GM21529 (cell line): ENCODE results near the gene SCAMP2.

Source experiments
- ATAC-seq: cut with Tn5 transposase; IDR thresholded peaks from one replicate; pipeline ENCODE4 v1.9.1; 2021; ENCODE audit not compliant: unreplicated experiment

The SCAMP2 gene

GRCh38 chr15:74839526-74840395 lies 33.4 kb downstream of the SCAMP2 start:
- no peak for ATAC-seq

- no peak for ATAC-seq
Measured at GRCh38 chr15:74838746-74839525, 34.2 kb downstream of the SCAMP2 start.

- no peak for ATAC-seq
Measured at GRCh38 chr15:74838137-74838516, 35.0 kb downstream of the SCAMP2 start.

GRCh38 chr15:74837482-74838136 lies 35.6 kb downstream of the SCAMP2 start:
- no peak for ATAC-seq

GRCh38 chr15:74836846-74837245 lies 36.3 kb downstream of the SCAMP2 start:
- no peak for ATAC-seq

GRCh38 chr15:74835312-74835823 lies 37.8 kb downstream of the SCAMP2 start:
- no peak for ATAC-seq

- ATAC-seq, result no peak
Measured at GRCh38 chr15:74833376-74834107, 39.6 kb downstream of the SCAMP2 start.

- no peak for ATAC-seq
Measured at GRCh38 chr15:74832826-74833225, 40.3 kb downstream of the SCAMP2 start.

- ATAC-seq, result no peak
Measured at GRCh38 chr15:74831813-74832495, 41.2 kb downstream of the SCAMP2 start.

GRCh38 chr15:74830868-74831267 lies 42.3 kb downstream of the SCAMP2 start:
- no peak for ATAC-seq

- no peak for ATAC-seq
Measured at GRCh38 chr15:74829991-74830390, 43.2 kb downstream of the SCAMP2 start.

GRCh38 chr15:74829486-74829885 lies 43.7 kb downstream of the SCAMP2 start:
- ATAC-seq, result no peak

- no peak for ATAC-seq
Measured at GRCh38 chr15:74828835-74829234, 44.3 kb downstream of the SCAMP2 start.

- no peak for ATAC-seq
Measured at GRCh38 chr15:74827614-74828013, 45.6 kb downstream of the SCAMP2 start.

- ATAC-seq, result no peak
Measured at GRCh38 chr15:74826921-74827320, 46.2 kb downstream of the SCAMP2 start.

GRCh38 chr15:74826364-74826819 lies 46.8 kb downstream of the SCAMP2 start, which contains the start of gene CPLX3:
CPLX3 (plus strand) TSS chr15:74826627; CDS start chr15:74826704, 77 bp downstream.
- ATAC-seq, result no peak

GRCh38 chr15:74825866-74826265 lies 47.3 kb downstream of the SCAMP2 start:
- ATAC-seq, result no peak

- ATAC-seq, result no peak
Measured at GRCh38 chr15:74824976-74825375, 48.2 kb downstream of the SCAMP2 start.

GRCh38 chr15:74823324-74823723 lies 49.8 kb downstream of the SCAMP2 start:
- no peak for ATAC-seq

- ATAC-seq, result no peak
Measured at GRCh38 chr15:74822233-74822632, 50.9 kb downstream of the SCAMP2 start.
